GM12878 (cell line): ENCODE results near the gene ANXA3. TPM values are rescaled to one million over a fixed set of nuclear protein-coding genes. Genes with fewer than 3 reads are reported as not detected.

ENCODE experiments used
- ATAC-seq: fragments of 200-7000 bp; cut with Tn5 transposase; 3 replicates; pipeline ENCODE4 v1.9.1; 2020; ENCODE audit warnings: mild to moderate bottlenecking, moderate library complexity
- BruUV-seq: library from RNA; stranded (reverse); fragments of 400-500 nt; replicated peaks from 2 replicates; lab custom pipeline; 2021; lab: Mats Ljungman, UMichigan
- CTCF ChIA-PET: fragments of 300-600 bp; sonication (Branson Sonifier 250); formaldehyde crosslinking; extraction: SDS; loops from one replicate; lab custom pipeline; 2021; ENCODE audit warnings: inconsistent platforms; lab: Yijun Ruan, JAX
- POLR2A ChIA-PET: fragments of 350-600 bp; formaldehyde crosslinking; extraction: SDS; loops from one replicate; lab custom pipeline; 2021; ENCODE audit warnings: inconsistent platforms; lab: Charles Lee
- RAD21 ChIA-PET: fragments of 300-600 bp; sonication (Branson Sonifier 250); formaldehyde crosslinking; loops from one replicate; lab custom pipeline; 2023; ENCODE audit warnings: antibody characterized with exemption; ENCODE audit not compliant: unreplicated experiment; lab: Charles Lee
- SMC1A ChIA-PET: fragments of 300-600 bp; sonication (Branson Sonifier 250); formaldehyde crosslinking; loops from one replicate; lab custom pipeline; 2023; ENCODE audit not compliant: unreplicated experiment, uncharacterized antibody; lab: Charles Lee
- DNase-seq: peaks from one replicate; pipeline ENCODE4 v3.0.0-alpha.2; 2011; ENCODE audit warnings: low read depth, low spot score
- FAIRE-seq: peaks from 3 replicates; lab custom pipeline; 2011; peaks lifted over from hg19 to GRCh38; lab: Jason Lieb, UNC
- H2AFZ ChIP-seq: 2 replicates; pipeline ENCODE4 v1.6.0; 2011; ENCODE audit warnings: low read depth, low read length, control low read depth; ENCODE audit not compliant: control insufficient read depth
- H3K27ac ChIP-seq: 2 replicates; pipeline ENCODE4 v1.5.1; 2011; ENCODE audit warnings: control low read depth; ENCODE audit not compliant: control insufficient read depth, insufficient read depth
- H3K27me3 ChIP-seq, 2 experiments: replicated peaks in 1 of 2; 2 replicates each; pipeline versions ENCODE4 v1.6.0 to v1.6.1; 2011; ENCODE audit warnings: low read length in 1 of 2; ENCODE audit not compliant: control insufficient read depth in 2 of 2, insufficient read depth in 2 of 2
- H3K36me3 ChIP-seq, 2 experiments: 2 replicates each; pipeline ENCODE4 v1.5.1; 2011; ENCODE audit warnings: low read length in 1 of 2; ENCODE audit not compliant: control insufficient read depth in 2 of 2, insufficient read depth in 2 of 2
- H3K4me1 ChIP-seq: 2 replicates; pipeline ENCODE4 v1.6.1; 2011; ENCODE audit warnings: mild to moderate bottlenecking, low read length, moderate library complexity, mixed read lengths; ENCODE audit not compliant: control insufficient read depth, insufficient read depth
- H3K4me2 ChIP-seq: 2 replicates; pipeline ENCODE4 v1.6.0; 2011; ENCODE audit warnings: control low read depth; ENCODE audit not compliant: control insufficient read depth, insufficient read depth
- H3K4me3 ChIP-seq: fragments of 200-600 bp; sonication (generic); 2 replicates; pipeline ENCODE4 v1.5.1; 2016
- H3K79me2 ChIP-seq: 2 replicates; pipeline ENCODE4 v1.6.0; 2011; ENCODE audit warnings: low read length; ENCODE audit not compliant: control insufficient read depth, insufficient read depth
- H3K9ac ChIP-seq: 2 replicates; pipeline ENCODE4 v1.8.0; 2011; ENCODE audit warnings: low read length, control low read depth, mixed read lengths; ENCODE audit not compliant: control insufficient read depth, insufficient read depth
- H3K9me3 ChIP-seq: replicated peaks from 3 replicates; pipeline ENCODE4 v1.5.1; 2011; ENCODE audit warnings: mild to moderate bottlenecking, low read length; ENCODE audit not compliant: control insufficient read depth, insufficient read depth
- H4K20me1 ChIP-seq: 2 replicates; pipeline ENCODE4 v1.6.0; 2011; ENCODE audit not compliant: control insufficient read depth, insufficient read depth
- CBX3 ChIP-seq: fragments of 200-600 bp; sonication (generic); IDR thresholded peaks from 2 replicates; pipeline ENCODE4 v1.6.1; 2016; ENCODE audit warnings: low read depth, borderline replicate concordance
- DPF2 ChIP-seq: fragments of 450-650 bp; IDR thresholded peaks from 2 replicates; pipeline ENCODE4 v1.6.1; 2017; ENCODE audit warnings: mild to moderate bottlenecking
- EED ChIP-seq: sonication (generic); IDR thresholded peaks from 2 replicates; pipeline ENCODE4 v1.6.1; 2016; ENCODE audit warnings: antibody characterized with exemption, low read depth
- IKZF1 ChIP-seq: fragments of 450-650 bp; conservative IDR thresholded peaks from 2 replicates; pipeline ENCODE4 v1.6.1; 2017; ENCODE audit warnings: antibody characterized with exemption, mild to moderate bottlenecking
- KLF5 ChIP-seq: fragments of 450-650 bp; IDR thresholded peaks from 2 replicates; pipeline ENCODE4 v1.6.1; 2014; ENCODE audit warnings: mild to moderate bottlenecking; ENCODE audit not compliant: partially characterized antibody
- LARP7 ChIP-seq: fragments of 450-650 bp; IDR thresholded peaks from 2 replicates; pipeline ENCODE4 v1.6.1; 2017; ENCODE audit warnings: mild to moderate bottlenecking
- NBN ChIP-seq: fragments of 450-650 bp; IDR thresholded peaks from 2 replicates; pipeline ENCODE4 v1.6.1; 2016
- NFIC ChIP-seq: IDR thresholded peaks from 2 replicates; pipeline ENCODE4 v1.6.1; 2012; ENCODE audit warnings: low read depth, mild to moderate bottlenecking, inconsistent platforms, low read length, moderate library complexity
- NR2F1 ChIP-seq: fragments of 450-650 bp; conservative IDR thresholded peaks from 2 replicates; pipeline ENCODE4 v1.6.1; 2017; ENCODE audit warnings: mild to moderate bottlenecking
- RAD51 ChIP-seq: fragments of 450-650 bp; IDR thresholded peaks from 2 replicates; pipeline ENCODE4 v1.6.1; 2016; ENCODE audit warnings: moderate library complexity, mild to moderate bottlenecking, inconsistent platforms
- SREBF1 ChIP-seq: IDR thresholded peaks from 2 replicates; pipeline ENCODE4 v1.6.1; 2012; ENCODE audit warnings: mild to moderate bottlenecking, low read length
- YY1 ChIP-seq: IDR thresholded peaks from 2 replicates; pipeline ENCODE4 v1.6.1; 2011; ENCODE audit warnings: low read depth, mild to moderate bottlenecking, low read length
- WGBS: methylation state at CpG from one replicate; pipeline ENCODE4 v1.1.6; 2016; ENCODE audit warnings: low lambda C conversion rate; ENCODE audit not compliant: insufficient replicate concordance, insufficient coverage; ENCODE audit errors: missing lambda C conversion rate; 5-methylcytosine and 5-hydroxymethylcytosine counted together
- in situ Hi-C: fragments of 300-500 bp; cut with MboI; formaldehyde crosslinking; loops from 9 replicates; pipeline ENCODE4 v1.14.3; 2018; ENCODE audit warnings: mixed read lengths
- intact Hi-C: fragments of 100-400 bp; cut with micrococcal nuclease; formaldehyde crosslinking; loops from one replicate; pipeline ENCODE4 v1.14.2; 2022; ENCODE audit not compliant: unreplicated experiment
- polyA plus RNA-seq, 11 experiments: library from polyadenylated mRNA; depleted of rRNA in 4 of 11; unstranded in 6 of 11; stranded (reverse) in 5 of 11; fragments of >200 nt; fragmentation: Nextera tagmentation in 4 of 11; fragmentation: Illumina TruSeq in 1 of 11; extraction: Ambion mirVana in 4 of 11; extraction: Trizol in 1 of 11; gene quantifications; 1 replicate in 1 of 11; 2 replicates in 10 of 11; pipeline versions ENCODE4 v1.2.1 to v1.2.3, GENCODE V29; 2011 to 2016; ENCODE audit warnings: inconsistent platforms in 2 of 11, missing spikeins in 2 of 11, low read depth in 1 of 11
- total RNA-seq, 4 experiments: library from RNA; depleted of rRNA in 3 of 4; stranded (reverse); fragments of >200 nt in 3 of 4; fragmentation: Illumina TruSeq in 1 of 4; extraction: Trizol in 1 of 4; gene quantifications; 2 replicates each; pipeline versions ENCODE4 v1.2.1 to v1.2.3, GENCODE V29; 2013 to 2021
- TF ChIP-seq, protein P1 (sequence below): fragments of 450-650 bp; IDR thresholded peaks from 2 replicates; pipeline ENCODE4 v1.6.1; 2017; ENCODE audit warnings: mild to moderate bottlenecking, moderate library complexity
- TF ChIP-seq, protein P2 (sequence below): IDR thresholded peaks from 2 replicates; pipeline ENCODE4 v1.6.1; 2011; ENCODE audit warnings: low read depth, mild to moderate bottlenecking, low read length, moderate library complexity, borderline replicate concordance; ENCODE audit errors: extremely low read depth
- TF ChIP-seq, protein P3 (sequence below): fragments of 150-350 bp; IDR thresholded peaks from 2 replicates; pipeline ENCODE4 v1.6.1; 2014; ENCODE audit warnings: mild to moderate bottlenecking, low read depth, low read length

The ANXA3 gene
- total and polyA plus RNA-seq, 10 of the 15 experiments (the other 5 are each of a cell fraction or from before 2014, with no cell fraction given), result 0.28 to 14.7 (median 0.91) TPM

DNA sequence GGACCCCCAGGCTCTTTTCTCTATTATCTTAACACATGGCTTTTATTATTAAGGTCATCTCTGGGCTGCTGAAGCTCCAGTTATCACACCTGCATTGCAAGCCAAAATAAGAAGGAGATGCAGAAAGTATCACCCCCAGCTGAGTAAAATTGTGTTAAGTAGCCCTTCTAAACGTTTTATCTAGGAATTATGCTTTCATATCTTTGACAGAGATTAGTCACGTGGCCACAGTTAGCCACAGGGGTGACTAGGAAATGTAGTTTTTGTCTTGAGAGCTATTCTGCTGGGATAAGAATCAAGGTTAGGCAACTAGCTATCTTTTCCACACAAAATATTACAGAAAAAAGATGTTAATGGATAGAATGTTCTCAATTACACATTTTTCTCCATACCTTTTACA, 102.1 kb downstream of the ANXA3 start:
- no peak for FAIRE-seq
- SMC1A ChIA-PET, result interaction anchor here (0.7 to 2.5 kb wide), 9 partner anchors 8 to 210 kb away, joined by 3 to 16 read pairs (median 4); no protein-coding TSS in a partner anchor
- RAD21 ChIA-PET, result interaction anchor here (1.3 to 1.7 kb wide), 3 partner anchors 11 to 210 kb away, joined by 5 to 6 read pairs (median 5); no protein-coding TSS in a partner anchor
- H3K4me2 ChIP-seq, result no peak overlapping the region
- no peak for ATAC-seq
- no peak overlapping the region for H3K9ac ChIP-seq
- TF ChIP-seq IKZF1 (no peak), NR2F1 (no peak), EED (no peak), RAD51 (0 out of 2 replicates have a peak, but pooled peaks have one; percentile 14), DPF2 (no peak), NBN (no peak), NFIC (no peak), YY1 (no peak), LARP7 (no peak), CBX3 (no peak), KLF5 (no peak), SREBF1 (no peak)
- TF ChIP-seq, protein P1, sequence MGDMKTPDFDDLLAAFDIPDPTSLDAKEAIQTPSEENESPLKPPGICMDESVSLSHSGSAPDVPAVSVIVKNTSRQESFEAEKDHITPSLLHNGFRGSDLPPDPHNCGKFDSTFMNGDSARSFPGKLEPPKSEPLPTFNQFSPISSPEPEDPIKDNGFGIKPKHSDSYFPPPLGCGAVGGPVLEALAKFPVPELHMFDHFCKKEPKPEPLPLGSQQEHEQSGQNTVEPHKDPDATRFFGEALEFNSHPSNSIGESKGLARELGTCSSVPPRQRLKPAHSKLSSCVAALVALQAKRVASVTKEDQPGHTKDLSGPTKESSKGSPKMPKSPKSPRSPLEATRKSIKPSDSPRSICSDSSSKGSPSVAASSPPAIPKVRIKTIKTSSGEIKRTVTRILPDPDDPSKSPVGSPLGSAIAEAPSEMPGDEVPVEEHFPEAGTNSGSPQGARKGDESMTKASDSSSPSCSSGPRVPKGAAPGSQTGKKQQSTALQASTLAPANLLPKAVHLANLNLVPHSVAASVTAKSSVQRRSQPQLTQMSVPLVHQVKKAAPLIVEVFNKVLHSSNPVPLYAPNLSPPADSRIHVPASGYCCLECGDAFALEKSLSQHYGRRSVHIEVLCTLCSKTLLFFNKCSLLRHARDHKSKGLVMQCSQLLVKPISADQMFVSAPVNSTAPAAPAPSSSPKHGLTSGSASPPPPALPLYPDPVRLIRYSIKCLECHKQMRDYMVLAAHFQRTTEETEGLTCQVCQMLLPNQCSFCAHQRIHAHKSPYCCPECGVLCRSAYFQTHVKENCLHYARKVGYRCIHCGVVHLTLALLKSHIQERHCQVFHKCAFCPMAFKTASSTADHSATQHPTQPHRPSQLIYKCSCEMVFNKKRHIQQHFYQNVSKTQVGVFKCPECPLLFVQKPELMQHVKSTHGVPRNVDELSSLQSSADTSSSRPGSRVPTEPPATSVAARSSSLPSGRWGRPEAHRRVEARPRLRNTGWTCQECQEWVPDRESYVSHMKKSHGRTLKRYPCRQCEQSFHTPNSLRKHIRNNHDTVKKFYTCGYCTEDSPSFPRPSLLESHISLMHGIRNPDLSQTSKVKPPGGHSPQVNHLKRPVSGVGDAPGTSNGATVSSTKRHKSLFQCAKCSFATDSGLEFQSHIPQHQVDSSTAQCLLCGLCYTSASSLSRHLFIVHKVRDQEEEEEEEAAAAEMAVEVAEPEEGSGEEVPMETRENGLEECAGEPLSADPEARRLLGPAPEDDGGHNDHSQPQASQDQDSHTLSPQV, result no peak
- TF ChIP-seq, protein P2, sequence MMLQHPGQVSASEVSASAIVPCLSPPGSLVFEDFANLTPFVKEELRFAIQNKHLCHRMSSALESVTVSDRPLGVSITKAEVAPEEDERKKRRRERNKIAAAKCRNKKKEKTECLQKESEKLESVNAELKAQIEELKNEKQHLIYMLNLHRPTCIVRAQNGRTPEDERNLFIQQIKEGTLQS, result peak; percentile 8; the same call in 1 of the 2 replicates
- TF ChIP-seq, protein P3, sequence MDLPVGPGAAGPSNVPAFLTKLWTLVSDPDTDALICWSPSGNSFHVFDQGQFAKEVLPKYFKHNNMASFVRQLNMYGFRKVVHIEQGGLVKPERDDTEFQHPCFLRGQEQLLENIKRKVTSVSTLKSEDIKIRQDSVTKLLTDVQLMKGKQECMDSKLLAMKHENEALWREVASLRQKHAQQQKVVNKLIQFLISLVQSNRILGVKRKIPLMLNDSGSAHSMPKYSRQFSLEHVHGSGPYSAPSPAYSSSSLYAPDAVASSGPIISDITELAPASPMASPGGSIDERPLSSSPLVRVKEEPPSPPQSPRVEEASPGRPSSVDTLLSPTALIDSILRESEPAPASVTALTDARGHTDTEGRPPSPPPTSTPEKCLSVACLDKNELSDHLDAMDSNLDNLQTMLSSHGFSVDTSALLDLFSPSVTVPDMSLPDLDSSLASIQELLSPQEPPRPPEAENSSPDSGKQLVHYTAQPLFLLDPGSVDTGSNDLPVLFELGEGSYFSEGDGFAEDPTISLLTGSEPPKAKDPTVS, result no peak
- BruUV-seq, result no TSS peak
- no peaks in the 10 kb centered on the region for H3K27me3 ChIP-seq
- in situ Hi-C loops (no loop called here), intact Hi-C loops (no loop called here)
- peaks cover 26% of the 10 kb centered on the region for H3K4me1 ChIP-seq
- H3K9me3 ChIP-seq, result no peaks in the 10 kb centered on the region
- WGBS, result 25% methylated on average over 2 of the region's 2 CpGs
- H3K27ac ChIP-seq, result no peak overlapping the region
- no peak overlapping the region for H2AFZ ChIP-seq
- no peaks in the 10 kb centered on the region for H4K20me1 ChIP-seq
- H3K4me3 ChIP-seq, result no peak overlapping the region
- CTCF ChIA-PET, result interaction anchor here (0.6 to 1.8 kb wide), 7 partner anchors 8 to 210 kb away, joined by 3 to 6 read pairs (median 3); no protein-coding TSS in a partner anchor
- no peaks in the 10 kb centered on the region for H3K36me3 ChIP-seq
- no peaks in the 10 kb centered on the region for H3K79me2 ChIP-seq
- DNase-seq, result no peak
- POLR2A ChIA-PET, result interaction anchor here (0.6 to 1.4 kb wide), 2 partner anchors 11 to 13 kb away, joined by 4 read pairs; no protein-coding TSS in a partner anchor
